ENCODE data around the gene KCNJ10.
"Not testable (repeated sequence)": the region's sequence is repeated elsewhere in the genome, so short reads cannot be mapped to it uniquely, and the experiment has no call there.

KCNJ10 gene

GRCh38 chr1:160069460-160070231, at the start of gene KCNJ10:
TSS of gene KCNJ10 (minus strand) at chr1:160070160. CDS start at chr1:160042532, 27,628 bp downstream.
- peak in 8 of 56 donors; percentile 31 to 55 (median 49) for DNase-seq

GRCh38 chr1:160118928-160119327, 49.0 kb upstream of the KCNJ10 start:
- no peak for DNase-seq

GRCh38 chr1:160117709-160118183, 47.8 kb upstream of the KCNJ10 start:
- DNase-seq = peak in 52 of 56 donors; percentile 37 to 93 (median 78)

- peak in 1 of 56 donors; percentile 40 for DNase-seq
These were observed 47.3 kb upstream of the KCNJ10 start for GRCh38 chr1:160117300-160117699.

GRCh38 chr1:160116283-160117147, 46.6 kb upstream of the KCNJ10 start:
- peak in 5 of 56 donors; percentile 16 to 34 (median 32) for DNase-seq

- peak in 28 of 56 donors; percentile 13 to 79 (median 50) for DNase-seq
These were observed 45.8 kb upstream of the KCNJ10 start, which contains the start of gene ATP1A2 for GRCh38 chr1:160115545-160116282. TSS of gene ATP1A2 (plus strand) at chr1:160115759. CDS start at chr1:160115862, 103 bp downstream.

- peak in 20 of 56 donors; percentile 14 to 74 (median 39) for DNase-seq
These were observed 44.1 kb upstream of the KCNJ10 start for GRCh38 chr1:160114085-160114484.

GRCh38 chr1:160113407-160113806, 43.4 kb upstream of the KCNJ10 start:
- peak in 4 of 56 donors; percentile 14 to 34 (median 24) for DNase-seq

- DNase-seq = peak in 4 of 56 donors; percentile 11 to 45 (median 32)
These were observed 42.4 kb upstream of the KCNJ10 start for GRCh38 chr1:160112357-160112756.

- DNase-seq = not testable (repeated sequence)
These were observed 41.5 kb upstream of the KCNJ10 start for GRCh38 chr1:160111462-160111861.

- no peak for DNase-seq
These were observed 39.7 kb upstream of the KCNJ10 start for GRCh38 chr1:160109686-160110085.

GRCh38 chr1:160108888-160109662, 39.1 kb upstream of the KCNJ10 start:
- DNase-seq = peak in 2 of 56 donors; percentile 34

GRCh38 chr1:160107512-160107911, 37.6 kb upstream of the KCNJ10 start:
- no peak for DNase-seq

GRCh38 chr1:160105155-160105554, 35.2 kb upstream of the KCNJ10 start:
- no peak for DNase-seq

GRCh38 chr1:160104486-160104885, 34.5 kb upstream of the KCNJ10 start:
- DNase-seq = peak in 5 of 56 donors; percentile 40 to 64 (median 55)

- peak in 15 of 56 donors; percentile 25 to 62 (median 43) for DNase-seq
These were observed 33.9 kb upstream of the KCNJ10 start for GRCh38 chr1:160103658-160104408.

- peak in 3 of 56 donors; percentile 21 to 47 (median 42) for DNase-seq
These were observed 32.0 kb upstream of the KCNJ10 start for GRCh38 chr1:160101717-160102522.

- peak; percentile 29 to 96 (median 84) for DNase-seq
These were observed 31.2 kb upstream of the KCNJ10 start for GRCh38 chr1:160101037-160101716.

Measured in amygdala (tissue), 56 donors.